ENCODE measurements around the gene TOMT. TPM values are rescaled to one million over a fixed set of nuclear protein-coding genes. Genes with fewer than 3 reads are reported as not detected.

The TOMT gene
- total RNA-seq, 1 experiment from 2014 or later = not detected

DNA sequence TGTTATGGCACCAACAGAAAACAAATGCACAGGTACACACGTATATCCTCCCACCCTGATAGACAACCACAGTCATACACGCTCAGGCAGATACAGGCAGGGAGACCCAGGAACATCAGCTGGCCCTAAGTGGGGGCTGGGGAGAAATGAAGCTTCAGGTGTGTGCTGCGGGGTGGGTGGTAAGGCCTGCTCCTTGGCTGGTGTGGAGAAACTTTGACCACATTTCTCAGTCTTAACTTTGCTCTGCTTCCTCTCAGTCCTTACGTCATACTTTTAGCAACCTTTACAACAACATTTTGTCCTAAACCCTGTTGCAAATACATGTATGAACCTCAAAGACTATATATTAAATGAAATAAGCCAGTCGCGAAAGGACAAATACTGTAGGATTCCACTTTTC lies 13.5 kb downstream of the TOMT start:
- no peak overlapping the region for H3K27ac ChIP-seq (ENCODE audit: low read length)
- H3K4me1 ChIP-seq (ENCODE audit: control insufficient read depth, insufficient read depth, low read length) = no peaks in the 10 kb centered on the region
- DNase-seq (ENCODE audit: low read depth, low spot score) (no peak), ATAC-seq (no peak)
- CTCF ChIA-PET = interaction anchor here (0.6 to 0.9 kb wide), 3 partner anchors 17 to 338 kb away, joined by 5 to 10 read pairs (median 5); no protein-coding TSS in a partner anchor
- TF ChIP-seq, protein P1, sequence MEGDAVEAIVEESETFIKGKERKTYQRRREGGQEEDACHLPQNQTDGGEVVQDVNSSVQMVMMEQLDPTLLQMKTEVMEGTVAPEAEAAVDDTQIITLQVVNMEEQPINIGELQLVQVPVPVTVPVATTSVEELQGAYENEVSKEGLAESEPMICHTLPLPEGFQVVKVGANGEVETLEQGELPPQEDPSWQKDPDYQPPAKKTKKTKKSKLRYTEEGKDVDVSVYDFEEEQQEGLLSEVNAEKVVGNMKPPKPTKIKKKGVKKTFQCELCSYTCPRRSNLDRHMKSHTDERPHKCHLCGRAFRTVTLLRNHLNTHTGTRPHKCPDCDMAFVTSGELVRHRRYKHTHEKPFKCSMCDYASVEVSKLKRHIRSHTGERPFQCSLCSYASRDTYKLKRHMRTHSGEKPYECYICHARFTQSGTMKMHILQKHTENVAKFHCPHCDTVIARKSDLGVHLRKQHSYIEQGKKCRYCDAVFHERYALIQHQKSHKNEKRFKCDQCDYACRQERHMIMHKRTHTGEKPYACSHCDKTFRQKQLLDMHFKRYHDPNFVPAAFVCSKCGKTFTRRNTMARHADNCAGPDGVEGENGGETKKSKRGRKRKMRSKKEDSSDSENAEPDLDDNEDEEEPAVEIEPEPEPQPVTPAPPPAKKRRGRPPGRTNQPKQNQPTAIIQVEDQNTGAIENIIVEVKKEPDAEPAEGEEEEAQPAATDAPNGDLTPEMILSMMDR (IDR thresholded peaks at IDR 0.05) = no peak
- TF ChIP-seq SIN3A (IDR thresholded peaks at IDR 0.05; ENCODE audit: borderline replicate concordance, insufficient read depth, low read depth, low read length) (no peak), REST (IDR thresholded peaks at IDR 0.05; ENCODE audit: insufficient read depth in 1 of 2, low read depth in 2 of 2, low read length in 1 of 2) (no peak), POLR2AphosphoS5 (IDR thresholded peaks at IDR 0.05; ENCODE audit: low read depth, low read length) (no peak), TCF7L2 (IDR thresholded peaks at IDR 0.05; ENCODE audit: low read depth, low read length) (no peak)
- intact Hi-C loops (cut with micrococcal nuclease; ENCODE audit: unreplicated experiment) = no loop called here
- no peaks in the 10 kb centered on the region for H3K9me3 ChIP-seq (ENCODE audit: control insufficient read depth, insufficient read depth, low read depth, low read length)
- POLR2A ChIA-PET = interaction anchor here (0.7 kb wide), 1 partner anchor 298 kb away, joined by 3 read pairs; no protein-coding TSS in a partner anchor
- no peak overlapping the region for H3K4me3 ChIP-seq (ENCODE audit: low read depth in 2 of 2, low read length in 2 of 2)
- no TSS peak for BruUV-seq (replicated peaks)
- no peaks in the 10 kb centered on the region for H3K27me3 ChIP-seq (ENCODE audit: control insufficient read depth, insufficient read depth, low read length)
- in situ Hi-C loops (cut with HindIII; ENCODE audit: low pct_unique_long_range_greater_than_20kb, low sequenced_read_pairs) = no loop called here
- no peaks in the 10 kb centered on the region for H3K36me3 ChIP-seq (ENCODE audit: control insufficient read depth, insufficient read depth, low read length)

GRCh38 chr11:72120930-72121329 lies 15.2 kb downstream of the TOMT start:
- intact Hi-C loops (cut with micrococcal nuclease; ENCODE audit: unreplicated experiment) (no loop called here), in situ Hi-C loops (cut with HindIII; ENCODE audit: low pct_unique_long_range_greater_than_20kb, low sequenced_read_pairs) (loop anchor here (10.0 kb wide), 1 partner anchor 534 kb away; no protein-coding TSS in a partner anchor)
- TF ChIP-seq, protein P1 (IDR thresholded peaks at IDR 0.05) = no peak
- no peak for TF ChIP-seq TCF7L2 (IDR thresholded peaks at IDR 0.05; ENCODE audit: low read depth, low read length)
- TF ChIP-seq SIN3A (IDR thresholded peaks at IDR 0.05; ENCODE audit: borderline replicate concordance, insufficient read depth, low read depth, low read length) = no peak
- no peak for TF ChIP-seq POLR2AphosphoS5 (IDR thresholded peaks at IDR 0.05; ENCODE audit: low read depth, low read length)
- no peak for TF ChIP-seq REST (IDR thresholded peaks at IDR 0.05; ENCODE audit: insufficient read depth in 1 of 2, low read depth in 2 of 2, low read length in 1 of 2)
- DNase-seq (ENCODE audit: low read depth, low spot score) = no peak
- no peak for ATAC-seq
- Histone ChIP-seq H3K9me3 (ENCODE audit: control insufficient read depth, insufficient read depth, low read depth, low read length) (no peaks in the 10 kb centered on the region), H3K4me3 (ENCODE audit: low read depth in 2 of 2, low read length in 2 of 2) (no peak overlapping the region), H3K36me3 (ENCODE audit: control insufficient read depth, insufficient read depth, low read length) (no peaks in the 10 kb centered on the region), H3K27me3 (ENCODE audit: control insufficient read depth, insufficient read depth, low read length) (no peaks in the 10 kb centered on the region; the same call in 1 of the 2 replicates), H3K27ac (ENCODE audit: low read length) (no peak overlapping the region), H3K4me1 (ENCODE audit: control insufficient read depth, insufficient read depth, low read length) (no peaks in the 10 kb centered on the region)
- no TSS peak for BruUV-seq (replicated peaks)
- ChIA-PET POLR2A (no interaction called here), CTCF (no interaction called here)
